Amniotic epithelial cell (primary cell): ENCODE data around the gene PRSS56.
"Not testable (repeated sequence)": the region's sequence is repeated elsewhere in the genome, so short reads cannot be mapped to it uniquely, and the experiment has no call there.

Source experiments
- DNase-seq: peaks from one replicate; pipeline ENCODE4 v3.0.0-alpha.2; 2010; ENCODE audit warnings: low read depth

The PRSS56 gene

GRCh38 chr2:232525791-232526371 is 5.7 kb downstream of the PRSS56 start, which contains the start of gene CHRND:
Gene CHRND, plus strand, starts transcription at chr2:232526160. Its CDS starts 56 bp downstream, at chr2:232526216.
- DNase-seq: no peak

GRCh38 chr2:232526372-232526941 is 6.3 kb downstream of the PRSS56 start:
- no peak for DNase-seq

GRCh38 chr2:232527905-232528470 is 7.8 kb downstream of the PRSS56 start:
- no peak for DNase-seq

- DNase-seq: no peak
Measured at GRCh38 chr2:232528746-232529460, 8.7 kb downstream of the PRSS56 start.

GRCh38 chr2:232529806-232530547 is 9.8 kb downstream of the PRSS56 start:
- no peak for DNase-seq

- no peak for DNase-seq
Measured at GRCh38 chr2:232530626-232531260, 10.6 kb downstream of the PRSS56 start.

GRCh38 chr2:232532419-232532818 is 12.2 kb downstream of the PRSS56 start:
- DNase-seq: no peak

GRCh38 chr2:232532821-232533220 is 12.6 kb downstream of the PRSS56 start:
- not testable (repeated sequence) for DNase-seq

GRCh38 chr2:232533944-232534710 is 13.9 kb downstream of the PRSS56 start:
- DNase-seq: no peak

- DNase-seq: no peak
Measured at GRCh38 chr2:232534940-232535651, 14.9 kb downstream of the PRSS56 start.

- no peak for DNase-seq
Measured at GRCh38 chr2:232535761-232536530, 15.8 kb downstream of the PRSS56 start.

GRCh38 chr2:232537079-232537478 is 16.9 kb downstream of the PRSS56 start:
- no peak for DNase-seq

GRCh38 chr2:232537499-232537898 is 17.3 kb downstream of the PRSS56 start:
- no peak for DNase-seq

- DNase-seq: no peak
Measured at GRCh38 chr2:232538671-232539070, 18.5 kb downstream of the PRSS56 start.

GRCh38 chr2:232539298-232540231 is 19.4 kb downstream of the PRSS56 start, which contains the start of gene CHRNG:
Gene CHRNG, plus strand, starts transcription at chr2:232539692. Its CDS starts 56 bp downstream, at chr2:232539748.
- no peak for DNase-seq

- no peak for DNase-seq
Measured at GRCh38 chr2:232540441-232541041, 20.4 kb downstream of the PRSS56 start.

- no peak for DNase-seq
Measured at GRCh38 chr2:232541195-232541960, 21.2 kb downstream of the PRSS56 start.
